ENCODE results near the gene HEBP2. TPM values are rescaled to one million over a fixed set of nuclear protein-coding genes. Genes with fewer than 3 reads are reported as not detected.

The HEBP2 gene
- total and polyA plus RNA-seq, 2 experiments from 2014 or later, result 25.6 to 118 TPM

DNA sequence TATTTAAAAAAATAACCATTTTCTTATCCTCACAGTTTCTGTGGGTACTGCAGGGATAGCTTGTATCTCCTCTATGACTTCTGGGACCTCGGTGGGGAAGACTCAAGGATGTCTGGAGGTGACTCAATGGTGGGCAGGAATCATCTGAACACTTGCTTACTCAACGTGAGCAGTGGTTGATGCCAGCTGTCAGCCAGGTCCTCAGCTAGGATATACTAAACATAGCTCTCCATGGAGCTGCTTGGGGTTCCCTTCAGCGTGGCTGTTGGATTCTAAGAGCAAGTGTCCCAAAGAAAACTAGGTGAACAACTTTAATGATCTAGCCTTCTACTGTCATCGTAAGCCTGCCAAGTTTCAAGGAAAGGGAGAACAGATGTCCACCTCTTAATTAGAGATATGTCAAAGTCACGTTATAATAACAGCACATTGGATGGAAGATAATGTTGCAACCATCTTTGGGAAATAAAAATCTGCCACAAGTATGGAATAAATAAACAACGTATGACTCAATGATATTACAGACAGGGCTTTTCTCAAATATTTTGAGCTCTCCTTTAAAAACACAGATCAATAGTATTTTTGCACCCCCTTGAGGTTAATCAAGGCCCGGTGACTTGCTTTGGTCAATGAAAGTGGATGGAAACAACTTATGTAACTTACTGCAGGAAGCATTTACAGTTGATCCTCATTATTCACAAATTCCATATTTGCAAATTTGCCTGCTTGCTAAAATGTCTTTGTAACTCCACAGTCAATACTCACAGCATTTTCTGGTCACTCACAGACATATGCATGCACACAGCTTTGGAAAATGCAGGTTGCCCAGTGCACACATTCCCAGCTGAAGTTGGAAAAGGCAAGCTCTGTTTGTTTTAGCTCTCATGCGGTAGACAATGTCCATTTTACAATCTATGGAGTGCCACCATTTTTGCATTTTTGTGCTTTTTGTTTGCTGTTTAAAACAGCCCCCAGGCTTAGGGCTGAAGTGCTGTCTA lies 6.6 kb upstream of the HEBP2 start:
- Mint-ChIP-seq H3K36me3 (ENCODE audit: low read depth) (no peaks in the 10 kb centered on the region), H3K4me3 (no peak overlapping the region), H3K27ac (no peak overlapping the region), H3K9me3 (no peaks in the 10 kb centered on the region), H3K4me1 (no peaks in the 10 kb centered on the region), H3K27me3 (ENCODE audit: insufficient read depth, low read depth, poor library complexity) (no peaks in the 10 kb centered on the region)
- H3K4me1 ChIP-seq (ENCODE audit: insufficient read depth), result no peaks in the 10 kb centered on the region; the same call in 1 of the 2 replicates
- TF ChIP-seq, protein P1, sequence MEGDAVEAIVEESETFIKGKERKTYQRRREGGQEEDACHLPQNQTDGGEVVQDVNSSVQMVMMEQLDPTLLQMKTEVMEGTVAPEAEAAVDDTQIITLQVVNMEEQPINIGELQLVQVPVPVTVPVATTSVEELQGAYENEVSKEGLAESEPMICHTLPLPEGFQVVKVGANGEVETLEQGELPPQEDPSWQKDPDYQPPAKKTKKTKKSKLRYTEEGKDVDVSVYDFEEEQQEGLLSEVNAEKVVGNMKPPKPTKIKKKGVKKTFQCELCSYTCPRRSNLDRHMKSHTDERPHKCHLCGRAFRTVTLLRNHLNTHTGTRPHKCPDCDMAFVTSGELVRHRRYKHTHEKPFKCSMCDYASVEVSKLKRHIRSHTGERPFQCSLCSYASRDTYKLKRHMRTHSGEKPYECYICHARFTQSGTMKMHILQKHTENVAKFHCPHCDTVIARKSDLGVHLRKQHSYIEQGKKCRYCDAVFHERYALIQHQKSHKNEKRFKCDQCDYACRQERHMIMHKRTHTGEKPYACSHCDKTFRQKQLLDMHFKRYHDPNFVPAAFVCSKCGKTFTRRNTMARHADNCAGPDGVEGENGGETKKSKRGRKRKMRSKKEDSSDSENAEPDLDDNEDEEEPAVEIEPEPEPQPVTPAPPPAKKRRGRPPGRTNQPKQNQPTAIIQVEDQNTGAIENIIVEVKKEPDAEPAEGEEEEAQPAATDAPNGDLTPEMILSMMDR (conservative IDR thresholded peaks at IDR 0.05; ENCODE audit: low read depth in 2 of 2), result peak; percentile 40 to 49; a peak in 3 of 4 replicates
- TF ChIP-seq ZNF331 (CRISPR knock-in tag; IDR thresholded peaks at IDR 0.05; ENCODE audit: low read depth), result no peak
- H3K4me3 ChIP-seq, result no peak overlapping the region
- no peak for DNase-seq (ENCODE audit: low spot score)
- H3F3A ChIP-seq (replicated peaks; ENCODE audit: low read depth), result no peaks in the 10 kb centered on the region; the same call in 1 of the 2 replicates
- no peak for ATAC-seq
- H3K9me2 ChIP-seq (ENCODE audit: insufficient read depth), result no peaks in the 10 kb centered on the region; the same call in 1 of the 2 replicates
- no peaks in the 10 kb centered on the region for H3K27me3 ChIP-seq (ENCODE audit: insufficient read depth)
- H3K79me2 ChIP-seq (replicated peaks; ENCODE audit: insufficient read depth), result no peaks in the 10 kb centered on the region
- no peaks in the 10 kb centered on the region for H3K36me3 ChIP-seq (ENCODE audit: insufficient read depth)
- no peak overlapping the region for H3K27ac ChIP-seq (ENCODE audit: low read depth)
- H3K4me2 ChIP-seq, result no peak overlapping the region
- H4K20me1 ChIP-seq (replicated peaks; ENCODE audit: insufficient read depth), result no peaks in the 10 kb centered on the region
- H2AFZ ChIP-seq, result no peak overlapping the region

- H3K27ac ChIP-seq (ENCODE audit: low read depth), result no peak overlapping the region
- no peak overlapping the region for H3K4me3 ChIP-seq
- no peak overlapping the region for H3K27ac Mint-ChIP-seq
- no peaks in the 10 kb centered on the region for H3K36me3 ChIP-seq (ENCODE audit: insufficient read depth)
- H3K4me1 ChIP-seq (ENCODE audit: insufficient read depth), result no peaks in the 10 kb centered on the region; the same call in 1 of the 2 replicates
- ATAC-seq (no peak), DNase-seq (ENCODE audit: low spot score) (no peak)
- no peaks in the 10 kb centered on the region for H3K9me3 Mint-ChIP-seq
- H3K27me3 Mint-ChIP-seq (ENCODE audit: insufficient read depth, low read depth, poor library complexity), result peaks cover 6% of the 10 kb centered on the region
- H3K27me3 ChIP-seq (ENCODE audit: insufficient read depth), result no peaks in the 10 kb centered on the region
- H3K79me2 ChIP-seq (replicated peaks; ENCODE audit: insufficient read depth), result no peaks in the 10 kb centered on the region
- no peaks in the 10 kb centered on the region for H3K9me2 ChIP-seq (ENCODE audit: insufficient read depth)
- H4K20me1 ChIP-seq (replicated peaks; ENCODE audit: insufficient read depth), result no peaks in the 10 kb centered on the region
- peaks cover 4% of the 10 kb centered on the region for H3K4me1 Mint-ChIP-seq
- no peak overlapping the region for H3K4me2 ChIP-seq
- H3F3A ChIP-seq (replicated peaks; ENCODE audit: low read depth), result no peaks in the 10 kb centered on the region; the same call in 1 of the 2 replicates
- no peak overlapping the region for H3K4me3 Mint-ChIP-seq
- peaks cover 4% of the 10 kb centered on the region; the same call in 1 of the 3 replicates for H3K36me3 Mint-ChIP-seq (ENCODE audit: low read depth)
- no peak overlapping the region for H2AFZ ChIP-seq
- TF ChIP-seq EZH2phosphoT487 (IDR thresholded peaks at IDR 0.05; ENCODE audit: unreplicated experiment) (no peak), JUNB (IDR thresholded peaks at IDR 0.05; ENCODE audit: unreplicated experiment) (no peak)
- TF ChIP-seq, protein P2, sequence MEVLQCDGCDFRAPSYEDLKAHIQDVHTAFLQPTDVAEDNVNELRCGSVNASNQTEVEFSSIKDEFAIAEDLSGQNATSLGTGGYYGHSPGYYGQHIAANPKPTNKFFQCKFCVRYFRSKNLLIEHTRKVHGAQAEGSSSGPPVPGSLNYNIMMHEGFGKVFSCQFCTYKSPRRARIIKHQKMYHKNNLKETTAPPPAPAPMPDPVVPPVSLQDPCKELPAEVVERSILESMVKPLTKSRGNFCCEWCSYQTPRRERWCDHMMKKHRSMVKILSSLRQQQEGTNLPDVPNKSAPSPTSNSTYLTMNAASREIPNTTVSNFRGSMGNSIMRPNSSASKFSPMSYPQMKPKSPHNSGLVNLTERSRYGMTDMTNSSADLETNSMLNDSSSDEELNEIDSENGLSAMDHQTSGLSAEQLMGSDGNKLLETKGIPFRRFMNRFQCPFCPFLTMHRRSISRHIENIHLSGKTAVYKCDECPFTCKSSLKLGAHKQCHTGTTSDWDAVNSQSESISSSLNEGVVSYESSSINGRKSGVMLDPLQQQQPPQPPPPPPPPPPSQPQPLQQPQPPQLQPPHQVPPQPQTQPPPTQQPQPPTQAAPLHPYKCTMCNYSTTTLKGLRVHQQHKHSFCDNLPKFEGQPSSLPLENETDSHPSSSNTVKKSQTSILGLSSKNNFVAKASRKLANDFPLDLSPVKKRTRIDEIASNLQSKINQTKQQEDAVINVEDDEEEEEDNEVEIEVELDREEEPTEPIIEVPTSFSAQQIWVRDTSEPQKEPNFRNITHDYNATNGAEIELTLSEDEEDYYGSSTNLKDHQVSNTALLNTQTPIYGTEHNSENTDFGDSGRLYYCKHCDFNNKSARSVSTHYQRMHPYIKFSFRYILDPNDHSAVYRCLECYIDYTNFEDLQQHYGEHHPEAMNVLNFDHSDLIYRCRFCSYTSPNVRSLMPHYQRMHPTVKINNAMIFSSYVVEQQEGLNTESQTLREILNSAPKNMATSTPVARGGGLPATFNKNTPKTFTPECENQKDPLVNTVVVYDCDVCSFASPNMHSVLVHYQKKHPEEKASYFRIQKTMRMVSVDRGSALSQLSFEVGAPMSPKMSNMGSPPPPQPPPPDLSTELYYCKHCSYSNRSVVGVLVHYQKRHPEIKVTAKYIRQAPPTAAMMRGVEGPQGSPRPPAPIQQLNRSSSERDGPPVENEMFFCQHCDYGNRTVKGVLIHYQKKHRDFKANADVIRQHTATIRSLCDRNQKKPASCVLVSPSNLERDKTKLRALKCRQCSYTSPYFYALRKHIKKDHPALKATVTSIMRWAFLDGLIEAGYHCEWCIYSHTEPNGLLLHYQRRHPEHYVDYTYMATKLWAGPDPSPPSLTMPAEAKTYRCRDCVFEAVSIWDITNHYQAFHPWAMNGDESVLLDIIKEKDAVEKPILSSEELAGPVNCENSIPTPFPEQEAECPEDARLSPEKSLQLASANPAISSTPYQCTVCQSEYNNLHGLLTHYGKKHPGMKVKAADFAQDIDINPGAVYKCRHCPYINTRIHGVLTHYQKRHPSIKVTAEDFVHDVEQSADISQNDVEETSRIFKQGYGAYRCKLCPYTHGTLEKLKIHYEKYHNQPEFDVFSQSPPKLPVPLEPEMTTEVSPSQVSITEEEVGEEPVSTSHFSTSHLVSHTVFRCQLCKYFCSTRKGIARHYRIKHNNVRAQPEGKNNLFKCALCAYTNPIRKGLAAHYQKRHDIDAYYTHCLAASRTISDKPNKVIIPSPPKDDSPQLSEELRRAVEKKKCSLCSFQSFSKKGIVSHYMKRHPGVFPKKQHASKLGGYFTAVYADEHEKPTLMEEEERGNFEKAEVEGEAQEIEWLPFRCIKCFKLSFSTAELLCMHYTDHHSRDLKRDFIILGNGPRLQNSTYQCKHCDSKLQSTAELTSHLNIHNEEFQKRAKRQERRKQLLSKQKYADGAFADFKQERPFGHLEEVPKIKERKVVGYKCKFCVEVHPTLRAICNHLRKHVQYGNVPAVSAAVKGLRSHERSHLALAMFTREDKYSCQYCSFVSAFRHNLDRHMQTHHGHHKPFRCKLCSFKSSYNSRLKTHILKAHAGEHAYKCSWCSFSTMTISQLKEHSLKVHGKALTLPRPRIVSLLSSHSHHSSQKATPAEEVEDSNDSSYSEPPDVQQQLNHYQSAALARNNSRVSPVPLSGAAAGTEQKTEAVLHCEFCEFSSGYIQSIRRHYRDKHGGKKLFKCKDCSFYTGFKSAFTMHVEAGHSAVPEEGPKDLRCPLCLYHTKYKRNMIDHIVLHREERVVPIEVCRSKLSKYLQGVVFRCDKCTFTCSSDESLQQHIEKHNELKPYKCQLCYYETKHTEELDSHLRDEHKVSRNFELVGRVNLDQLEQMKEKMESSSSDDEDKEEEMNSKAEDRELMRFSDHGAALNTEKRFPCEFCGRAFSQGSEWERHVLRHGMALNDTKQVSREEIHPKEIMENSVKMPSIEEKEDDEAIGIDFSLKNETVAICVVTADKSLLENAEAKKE (CRISPR knock-in tag; IDR thresholded peaks at IDR 0.05), result no peak
- TF ChIP-seq, protein P3, sequence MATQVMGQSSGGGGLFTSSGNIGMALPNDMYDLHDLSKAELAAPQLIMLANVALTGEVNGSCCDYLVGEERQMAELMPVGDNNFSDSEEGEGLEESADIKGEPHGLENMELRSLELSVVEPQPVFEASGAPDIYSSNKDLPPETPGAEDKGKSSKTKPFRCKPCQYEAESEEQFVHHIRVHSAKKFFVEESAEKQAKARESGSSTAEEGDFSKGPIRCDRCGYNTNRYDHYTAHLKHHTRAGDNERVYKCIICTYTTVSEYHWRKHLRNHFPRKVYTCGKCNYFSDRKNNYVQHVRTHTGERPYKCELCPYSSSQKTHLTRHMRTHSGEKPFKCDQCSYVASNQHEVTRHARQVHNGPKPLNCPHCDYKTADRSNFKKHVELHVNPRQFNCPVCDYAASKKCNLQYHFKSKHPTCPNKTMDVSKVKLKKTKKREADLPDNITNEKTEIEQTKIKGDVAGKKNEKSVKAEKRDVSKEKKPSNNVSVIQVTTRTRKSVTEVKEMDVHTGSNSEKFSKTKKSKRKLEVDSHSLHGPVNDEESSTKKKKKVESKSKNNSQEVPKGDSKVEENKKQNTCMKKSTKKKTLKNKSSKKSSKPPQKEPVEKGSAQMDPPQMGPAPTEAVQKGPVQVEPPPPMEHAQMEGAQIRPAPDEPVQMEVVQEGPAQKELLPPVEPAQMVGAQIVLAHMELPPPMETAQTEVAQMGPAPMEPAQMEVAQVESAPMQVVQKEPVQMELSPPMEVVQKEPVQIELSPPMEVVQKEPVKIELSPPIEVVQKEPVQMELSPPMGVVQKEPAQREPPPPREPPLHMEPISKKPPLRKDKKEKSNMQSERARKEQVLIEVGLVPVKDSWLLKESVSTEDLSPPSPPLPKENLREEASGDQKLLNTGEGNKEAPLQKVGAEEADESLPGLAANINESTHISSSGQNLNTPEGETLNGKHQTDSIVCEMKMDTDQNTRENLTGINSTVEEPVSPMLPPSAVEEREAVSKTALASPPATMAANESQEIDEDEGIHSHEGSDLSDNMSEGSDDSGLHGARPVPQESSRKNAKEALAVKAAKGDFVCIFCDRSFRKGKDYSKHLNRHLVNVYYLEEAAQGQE (IDR thresholded peaks at IDR 0.05; ENCODE audit: unreplicated experiment), result no peak
Measured at GRCh38 chr6:138400326-138400725, 3.7 kb upstream of the HEBP2 start.
